ENCODE measurements around the gene B3GNT2. TPM values are rescaled to one million over a fixed set of nuclear protein-coding genes. Genes with fewer than 3 reads are reported as not detected.

The B3GNT2 gene
- total RNA-seq, 1 donor = 21.7 TPM

GRCh38 chr2:62180975-62181374, 14.9 kb upstream of the B3GNT2 start:
- DNase-seq (ENCODE audit: insufficient read length, low spot score, missing footprints) = no peak
- Histone ChIP-seq H3K79me2 (ENCODE audit: insufficient read depth, low read length) (no peaks in the 10 kb centered on the region), H3K9me3 (ENCODE audit: low read depth, low read length) (no peaks in the 10 kb centered on the region), H3K27me3 (ENCODE audit: insufficient read depth, low read length) (no peaks in the 10 kb centered on the region), H3K4me1 (ENCODE audit: insufficient read depth, low read length) (no peaks in the 10 kb centered on the region), H3K4me2 (ENCODE audit: insufficient read depth, low read length) (no peak overlapping the region), H3K36me3 (ENCODE audit: insufficient read depth, low read length) (no peaks in the 10 kb centered on the region), H4K20me1 (ENCODE audit: insufficient read depth, low read length) (no peaks in the 10 kb centered on the region), H3K4me3 (ENCODE audit: insufficient read depth, low read length) (no peak overlapping the region), H3K27ac (ENCODE audit: low read depth, low read length) (no peak overlapping the region), H2AFZ (ENCODE audit: low read length) (no peak overlapping the region)
- no peak for TF ChIP-seq CTCF (IDR thresholded peaks at IDR 0.05; ENCODE audit: extremely low read depth, low read depth, low read length)

DNA sequence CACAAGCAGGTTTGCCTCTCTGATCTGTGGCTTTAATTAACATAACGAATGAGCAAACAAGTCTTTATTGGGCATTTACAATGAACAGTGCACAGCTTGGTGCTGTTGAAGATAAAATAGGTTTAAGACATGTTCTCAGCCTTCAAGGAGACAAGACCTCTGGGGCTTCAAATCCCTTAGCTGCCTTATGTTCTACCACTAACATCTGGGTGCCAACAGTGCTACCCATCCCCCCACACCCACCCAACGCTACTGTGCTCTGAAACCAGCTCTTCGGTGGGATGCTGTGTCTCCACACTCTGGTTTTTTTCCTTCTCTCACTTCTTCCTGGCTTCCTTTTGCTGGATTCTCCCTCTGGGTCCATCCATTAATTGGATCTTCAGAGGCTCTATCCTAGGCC, 14.1 kb upstream of the B3GNT2 start:
- no peak overlapping the region for H3K27ac ChIP-seq (ENCODE audit: low read depth, low read length)
- H3K79me2 ChIP-seq (ENCODE audit: insufficient read depth, low read length) = no peaks in the 10 kb centered on the region
- no peak for DNase-seq (ENCODE audit: insufficient read length, low spot score, missing footprints)
- no peaks in the 10 kb centered on the region for H3K36me3 ChIP-seq (ENCODE audit: insufficient read depth, low read length)
- no peak overlapping the region for H3K4me2 ChIP-seq (ENCODE audit: insufficient read depth, low read length)
- H3K4me1 ChIP-seq (ENCODE audit: insufficient read depth, low read length) = no peaks in the 10 kb centered on the region
- no peak overlapping the region for H2AFZ ChIP-seq (ENCODE audit: low read length)
- no peaks in the 10 kb centered on the region for H4K20me1 ChIP-seq (ENCODE audit: insufficient read depth, low read length)
- H3K4me3 ChIP-seq (ENCODE audit: insufficient read depth, low read length) = no peak overlapping the region
- TF ChIP-seq CTCF (IDR thresholded peaks at IDR 0.05; ENCODE audit: extremely low read depth, low read depth, low read length) = no peak
- no peaks in the 10 kb centered on the region for H3K9me3 ChIP-seq (ENCODE audit: low read depth, low read length)
- H3K27me3 ChIP-seq (ENCODE audit: insufficient read depth, low read length) = no peaks in the 10 kb centered on the region

DNA sequence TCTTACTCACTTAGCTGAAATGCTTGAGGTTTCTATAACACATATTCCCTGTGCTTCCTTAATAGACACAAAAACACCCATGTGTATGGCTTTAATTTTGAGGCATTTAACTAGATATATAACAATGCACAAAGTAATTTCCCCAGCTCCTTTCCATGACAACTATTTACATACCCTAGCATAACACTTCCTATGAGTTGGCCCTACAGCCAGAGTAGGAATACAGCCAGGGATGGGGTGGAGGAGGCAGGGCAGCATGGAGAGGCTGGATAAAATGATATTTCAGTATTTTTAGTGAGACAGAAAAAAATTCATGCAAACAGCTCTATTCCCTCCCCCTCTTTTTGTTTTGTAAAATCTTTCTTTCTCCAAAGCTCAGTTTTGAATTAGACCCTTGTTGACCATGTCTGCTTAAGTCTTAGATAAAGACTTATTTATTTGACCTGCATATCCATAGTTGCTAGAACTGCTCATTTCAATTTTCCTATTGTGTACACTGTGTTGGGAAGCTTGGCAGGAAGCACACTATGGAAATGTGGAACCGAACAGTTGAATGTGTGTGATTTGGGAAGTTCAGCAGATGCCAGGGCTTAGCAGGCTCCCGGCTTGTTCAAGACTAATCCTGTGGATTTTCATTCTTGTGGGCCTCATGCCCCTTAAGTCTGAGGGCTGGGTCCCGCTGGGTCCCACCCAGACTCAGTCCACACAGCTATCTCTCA, 11.2 kb upstream of the B3GNT2 start:
- Histone ChIP-seq H3K27me3 (ENCODE audit: insufficient read depth, low read length) (no peaks in the 10 kb centered on the region), H3K36me3 (ENCODE audit: insufficient read depth, low read length) (no peaks in the 10 kb centered on the region), H3K4me3 (ENCODE audit: insufficient read depth, low read length) (no peak overlapping the region), H3K4me1 (ENCODE audit: insufficient read depth, low read length) (no peaks in the 10 kb centered on the region), H3K9me3 (ENCODE audit: low read depth, low read length) (no peaks in the 10 kb centered on the region), H4K20me1 (ENCODE audit: insufficient read depth, low read length) (no peaks in the 10 kb centered on the region), H3K27ac (ENCODE audit: low read depth, low read length) (no peak overlapping the region), H2AFZ (ENCODE audit: low read length) (no peak overlapping the region), H3K79me2 (ENCODE audit: insufficient read depth, low read length) (no peaks in the 10 kb centered on the region), H3K4me2 (ENCODE audit: insufficient read depth, low read length) (no peak overlapping the region)
- no peak for TF ChIP-seq CTCF (IDR thresholded peaks at IDR 0.05; ENCODE audit: extremely low read depth, low read depth, low read length)
- no peak for DNase-seq (ENCODE audit: insufficient read length, low spot score, missing footprints)

GRCh38 chr2:62185475-62186155, 10.3 kb upstream of the B3GNT2 start:
- TF ChIP-seq CTCF (IDR thresholded peaks at IDR 0.05; ENCODE audit: extremely low read depth, low read depth, low read length) = no peak
- Histone ChIP-seq H3K4me1 (ENCODE audit: insufficient read depth, low read length) (no peaks in the 10 kb centered on the region), H3K4me3 (ENCODE audit: insufficient read depth, low read length) (no peak overlapping the region), H3K79me2 (ENCODE audit: insufficient read depth, low read length) (no peaks in the 10 kb centered on the region), H3K27me3 (ENCODE audit: insufficient read depth, low read length) (no peaks in the 10 kb centered on the region), H3K36me3 (ENCODE audit: insufficient read depth, low read length) (no peaks in the 10 kb centered on the region), H3K27ac (ENCODE audit: low read depth, low read length) (no peak overlapping the region), H3K9me3 (ENCODE audit: low read depth, low read length) (no peaks in the 10 kb centered on the region), H4K20me1 (ENCODE audit: insufficient read depth, low read length) (no peaks in the 10 kb centered on the region), H3K4me2 (ENCODE audit: insufficient read depth, low read length) (no peak overlapping the region), H2AFZ (ENCODE audit: low read length) (no peak overlapping the region)
- DNase-seq (ENCODE audit: insufficient read length, low spot score, missing footprints) = no peak

Measured in osteoblast (primary cell).